ENCODE data around the gene MACROD2.

The MACROD2 gene

DNA sequence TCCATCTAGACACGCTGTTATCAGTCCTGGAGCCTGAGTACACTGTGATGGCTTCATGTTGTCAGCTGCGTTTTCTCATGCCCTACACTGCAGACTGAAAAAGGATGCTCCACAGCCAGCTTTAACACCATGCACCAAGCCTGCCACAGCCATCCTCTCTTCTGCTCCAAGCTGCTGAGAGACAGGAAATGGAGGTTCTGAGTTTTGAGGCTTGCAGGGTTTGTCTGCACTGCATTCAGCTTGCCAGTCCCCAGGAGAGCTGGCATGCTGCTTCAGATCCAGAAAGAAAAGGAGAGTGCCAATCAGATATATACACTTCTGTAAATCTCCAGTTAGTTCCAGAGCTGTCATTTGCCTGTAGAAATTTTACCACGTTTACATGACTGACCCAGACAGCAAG lies 892.8 kb downstream of the MACROD2 start:
- ATAC-seq (ENCODE audit: low read depth) (no peak), DNase-seq (ENCODE audit: low spot score in 2 of 2) (no peak)
- Mint-ChIP-seq H3K36me3 (no peaks in the 10 kb centered on the region), H3K4me1 (no peaks in the 10 kb centered on the region), H3K9me3 (peaks cover 7% of the 10 kb centered on the region), H3K27me3 (peaks cover 3% of the 10 kb centered on the region), H3K4me3 (no peak overlapping the region), H3K27ac (no peak overlapping the region)

DNA sequence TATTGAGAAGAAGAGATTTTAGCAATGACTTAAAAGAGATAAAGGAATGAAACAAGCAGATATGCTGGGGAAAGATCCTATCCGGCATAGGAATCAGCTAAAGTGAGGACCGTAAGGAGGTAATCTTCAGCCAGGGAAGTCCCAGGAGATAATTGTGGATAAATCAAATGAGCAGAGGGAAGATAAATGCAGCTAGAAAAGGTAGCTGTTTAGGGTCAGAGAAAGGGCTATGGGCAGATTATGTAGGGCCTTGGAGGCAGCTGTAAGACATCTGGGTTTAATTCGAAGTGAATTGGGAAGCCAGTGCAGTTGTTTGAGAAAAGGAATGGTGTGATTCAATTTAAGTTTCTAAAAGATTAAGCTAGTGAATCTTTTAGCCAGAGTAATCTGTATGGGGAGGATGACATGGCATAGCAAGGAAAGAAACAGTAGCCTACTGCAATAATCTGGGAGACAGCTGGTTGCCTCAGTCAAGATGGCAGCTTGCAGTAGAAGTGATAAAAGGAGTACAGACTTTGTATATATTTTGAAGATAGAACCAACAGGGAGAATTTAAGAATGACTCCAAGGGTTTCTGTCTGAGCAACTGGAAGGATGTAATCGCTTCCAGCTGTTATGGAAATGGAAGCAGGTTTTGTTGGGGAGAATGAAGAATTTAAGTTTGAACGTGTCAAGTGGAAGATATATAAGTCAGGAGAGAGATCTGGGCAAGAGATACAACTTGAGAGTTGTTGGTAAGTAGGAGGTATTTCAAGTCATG lies 894.4 kb downstream of the MACROD2 start:
- peaks cover 7% of the 10 kb centered on the region for H3K9me3 Mint-ChIP-seq
- H3K36me3 Mint-ChIP-seq, result no peaks in the 10 kb centered on the region
- H3K4me3 Mint-ChIP-seq, result no peak overlapping the region
- no peaks in the 10 kb centered on the region for H3K4me1 Mint-ChIP-seq
- DNase-seq (ENCODE audit: low spot score in 2 of 2), result no peak
- no peak overlapping the region for H3K27ac Mint-ChIP-seq
- H3K27me3 Mint-ChIP-seq, result peaks cover 3% of the 10 kb centered on the region
- no peak for ATAC-seq (ENCODE audit: low read depth)

DNA sequence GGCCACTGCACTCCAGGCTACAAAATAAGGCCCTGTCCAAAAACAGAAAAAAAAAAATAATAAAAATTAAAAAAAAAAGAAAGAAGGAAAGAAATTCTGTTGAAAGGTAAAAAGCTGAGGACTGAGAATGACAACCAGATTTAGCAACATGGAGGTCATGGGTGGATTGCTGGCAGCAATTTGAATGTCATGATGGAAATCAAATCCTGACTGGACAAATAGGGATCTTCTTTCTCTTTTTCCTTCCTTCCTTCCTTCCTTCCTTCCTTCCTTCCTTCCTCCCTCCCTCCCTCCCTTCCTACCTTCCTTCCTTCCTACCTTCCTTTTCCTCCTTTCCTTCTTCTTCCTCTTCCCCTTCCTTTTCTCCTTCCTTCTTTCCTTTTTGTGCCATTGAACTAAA lies 895.4 kb downstream of the MACROD2 start:
- no peaks in the 10 kb centered on the region for H3K4me1 Mint-ChIP-seq
- DNase-seq (ENCODE audit: low spot score in 2 of 2) (no peak), ATAC-seq (ENCODE audit: low read depth) (no peak)
- H3K36me3 Mint-ChIP-seq, result no peaks in the 10 kb centered on the region
- no peak overlapping the region for H3K4me3 Mint-ChIP-seq
- H3K27ac Mint-ChIP-seq, result no peak overlapping the region
- peaks cover 3% of the 10 kb centered on the region for H3K27me3 Mint-ChIP-seq
- H3K9me3 Mint-ChIP-seq, result peaks cover 5% of the 10 kb centered on the region

DNA sequence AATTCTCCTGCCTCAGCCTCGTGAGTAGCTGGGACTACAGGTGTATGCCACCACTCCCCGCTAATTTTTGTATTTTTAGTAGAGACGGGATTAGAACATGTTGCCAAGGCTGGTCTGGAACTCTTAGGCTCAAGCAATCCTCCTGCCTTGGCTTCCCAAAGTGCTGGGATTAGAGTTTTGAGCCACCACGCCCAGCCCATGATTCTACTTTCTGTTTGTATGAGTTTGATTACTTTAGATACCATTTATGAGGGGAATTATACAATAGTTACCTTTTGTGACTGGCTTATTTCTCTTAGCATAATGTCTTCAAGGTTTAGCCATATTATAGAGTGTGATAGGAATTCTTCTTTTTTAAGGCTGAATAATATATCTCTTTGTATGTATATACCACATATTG lies 897.5 kb downstream of the MACROD2 start:
- Mint-ChIP-seq H3K27me3 (peaks cover 1% of the 10 kb centered on the region), H3K4me1 (no peaks in the 10 kb centered on the region), H3K36me3 (no peaks in the 10 kb centered on the region), H3K9me3 (peaks cover 6% of the 10 kb centered on the region), H3K4me3 (no peak overlapping the region), H3K27ac (no peak overlapping the region)
- no peak for ATAC-seq (ENCODE audit: low read depth)
- DNase-seq (ENCODE audit: low spot score in 2 of 2), result no peak

DNA sequence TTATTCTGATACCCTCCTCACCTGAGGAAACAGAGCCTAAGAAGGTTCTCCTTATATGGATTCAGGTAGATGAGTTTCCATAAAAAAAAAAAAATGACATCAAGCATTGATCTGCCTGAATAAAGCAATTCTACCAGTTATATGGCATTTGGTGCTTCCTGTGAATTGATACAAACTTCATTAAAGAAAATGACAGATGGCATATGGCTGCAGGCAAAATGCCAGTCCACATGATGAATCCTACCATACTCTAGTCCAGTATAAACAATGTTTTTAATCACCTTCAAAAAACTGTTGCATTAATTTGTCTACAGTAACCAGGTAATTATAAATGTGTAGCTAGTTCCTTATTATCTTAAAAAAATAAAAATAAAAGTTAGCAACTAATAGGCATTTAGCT lies 901.3 kb downstream of the MACROD2 start:
- no peak for ATAC-seq (ENCODE audit: low read depth)
- Mint-ChIP-seq H3K4me3 (no peak overlapping the region), H3K27me3 (no peaks in the 10 kb centered on the region), H3K9me3 (peaks cover 2% of the 10 kb centered on the region), H3K27ac (no peak overlapping the region), H3K4me1 (no peaks in the 10 kb centered on the region), H3K36me3 (no peaks in the 10 kb centered on the region)
- DNase-seq (ENCODE audit: low spot score in 2 of 2), result no peak

DNA sequence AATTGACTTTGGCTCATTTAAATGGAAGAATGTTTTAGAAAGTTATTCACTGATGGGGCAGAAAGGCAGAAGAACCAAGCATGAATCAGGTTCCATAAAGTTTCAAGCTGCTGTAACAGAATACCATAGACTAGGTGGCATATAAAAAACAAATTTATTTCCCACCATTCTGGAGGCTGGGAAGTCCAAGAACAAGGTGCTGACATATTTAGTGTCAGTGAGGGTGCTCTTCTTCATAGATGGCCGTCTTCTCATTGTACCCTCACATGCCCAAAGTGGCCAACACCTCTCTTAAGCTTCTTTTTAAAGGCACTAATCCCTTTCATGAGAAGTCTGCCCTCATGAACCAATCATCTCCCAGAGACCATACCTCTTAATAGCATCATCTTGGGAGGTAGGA lies 902.3 kb downstream of the MACROD2 start:
- DNase-seq (ENCODE audit: low spot score in 2 of 2) (no peak), ATAC-seq (ENCODE audit: low read depth) (no peak)
- H3K27me3 Mint-ChIP-seq, result no peaks in the 10 kb centered on the region
- H3K4me1 Mint-ChIP-seq, result no peaks in the 10 kb centered on the region
- H3K9me3 Mint-ChIP-seq, result peaks cover 2% of the 10 kb centered on the region
- H3K27ac Mint-ChIP-seq, result no peak overlapping the region
- no peaks in the 10 kb centered on the region for H3K36me3 Mint-ChIP-seq
- H3K4me3 Mint-ChIP-seq, result no peak overlapping the region

DNA sequence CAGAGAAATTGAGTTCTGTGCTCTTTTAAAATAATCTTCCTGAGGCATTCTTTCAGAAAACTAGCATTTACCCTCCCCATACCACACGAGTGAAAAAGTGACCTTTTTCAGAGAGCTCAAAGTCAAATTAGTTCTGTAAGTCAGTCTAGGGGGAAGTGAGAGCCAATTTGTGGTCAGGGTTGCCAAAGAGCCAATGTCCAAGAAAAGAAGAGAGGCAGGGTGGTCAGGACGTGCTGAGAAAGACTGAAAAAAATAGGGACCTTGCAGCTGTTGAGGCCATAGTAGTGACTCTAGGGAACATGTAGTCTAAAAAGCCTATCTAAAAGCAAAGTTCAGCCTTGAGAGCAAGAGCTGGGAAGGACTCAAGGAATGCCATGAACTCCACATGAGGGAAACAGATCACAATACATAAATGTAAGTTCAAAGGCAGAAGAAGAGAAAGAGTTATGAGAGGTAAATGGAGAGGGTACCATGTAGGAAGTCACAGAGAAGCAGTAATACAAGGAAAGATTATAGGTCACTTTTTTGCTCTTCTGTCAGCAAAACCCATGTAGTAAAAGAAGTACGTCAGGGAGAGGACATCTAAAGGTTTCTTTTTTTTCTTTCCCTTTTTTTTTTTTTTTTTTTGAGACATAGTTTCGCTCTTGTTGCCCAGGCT lies 907.2 kb downstream of the MACROD2 start:
- Mint-ChIP-seq H3K36me3 (no peaks in the 10 kb centered on the region), H3K27me3 (no peaks in the 10 kb centered on the region), H3K27ac (no peak overlapping the region), H3K9me3 (peaks cover 2% of the 10 kb centered on the region), H3K4me1 (no peaks in the 10 kb centered on the region), H3K4me3 (no peak overlapping the region)
- DNase-seq (ENCODE audit: low spot score in 2 of 2) (no peak), ATAC-seq (ENCODE audit: low read depth) (no peak)

DNA sequence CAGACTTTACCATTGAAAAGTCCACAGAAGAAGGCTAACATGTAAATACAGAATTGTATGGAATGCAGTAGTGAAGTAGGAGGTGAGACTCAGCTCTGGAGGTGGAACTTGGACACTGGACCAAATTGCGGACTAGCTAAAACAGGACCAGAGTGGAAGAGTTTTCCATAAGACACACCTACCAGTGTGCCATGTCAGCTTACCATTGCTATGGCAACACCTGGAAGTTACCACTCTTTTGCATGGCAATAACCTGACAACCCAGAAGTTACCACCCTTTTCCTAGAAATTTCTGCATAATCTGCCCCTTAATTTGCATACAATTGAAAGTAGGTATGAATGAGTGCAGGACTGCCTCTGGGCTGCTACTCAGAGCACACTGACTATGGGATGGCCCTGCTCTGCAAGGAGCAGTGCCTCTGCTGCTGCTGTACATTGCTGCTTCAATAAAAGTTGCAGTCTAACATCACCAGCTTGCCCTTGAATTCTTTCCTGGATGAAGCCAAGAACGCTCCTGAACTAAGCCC lies 911.7 kb downstream of the MACROD2 start:
- ATAC-seq (ENCODE audit: low read depth) (no peak), DNase-seq (ENCODE audit: low spot score in 2 of 2) (no peak)
- H3K4me3 Mint-ChIP-seq, result no peak overlapping the region
- H3K36me3 Mint-ChIP-seq, result no peaks in the 10 kb centered on the region
- no peaks in the 10 kb centered on the region for H3K9me3 Mint-ChIP-seq
- H3K27me3 Mint-ChIP-seq, result no peaks in the 10 kb centered on the region
- H3K27ac Mint-ChIP-seq, result no peak overlapping the region
- no peaks in the 10 kb centered on the region for H3K4me1 Mint-ChIP-seq

DNA sequence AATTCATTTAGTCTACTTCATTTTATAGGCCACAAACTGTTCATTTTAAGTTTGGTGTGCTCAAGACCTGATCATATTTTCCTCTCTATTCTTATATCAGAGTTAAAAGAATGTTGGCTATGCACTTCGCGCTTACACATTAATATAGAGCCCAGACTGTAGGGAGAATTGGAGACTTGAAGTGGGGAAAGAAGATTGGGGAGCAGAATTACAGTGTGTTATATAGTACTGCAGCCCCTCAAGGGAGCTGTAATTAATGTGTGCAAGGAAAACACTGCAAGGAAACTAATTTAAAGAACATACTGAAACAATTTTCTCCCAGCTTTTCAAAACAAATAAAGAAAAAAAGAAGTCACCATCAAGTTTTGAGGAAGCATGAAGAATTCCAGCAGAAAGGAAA lies 914.8 kb downstream of the MACROD2 start:
- DNase-seq (ENCODE audit: low spot score in 2 of 2), result no peak
- ATAC-seq (ENCODE audit: low read depth), result no peak

DNA sequence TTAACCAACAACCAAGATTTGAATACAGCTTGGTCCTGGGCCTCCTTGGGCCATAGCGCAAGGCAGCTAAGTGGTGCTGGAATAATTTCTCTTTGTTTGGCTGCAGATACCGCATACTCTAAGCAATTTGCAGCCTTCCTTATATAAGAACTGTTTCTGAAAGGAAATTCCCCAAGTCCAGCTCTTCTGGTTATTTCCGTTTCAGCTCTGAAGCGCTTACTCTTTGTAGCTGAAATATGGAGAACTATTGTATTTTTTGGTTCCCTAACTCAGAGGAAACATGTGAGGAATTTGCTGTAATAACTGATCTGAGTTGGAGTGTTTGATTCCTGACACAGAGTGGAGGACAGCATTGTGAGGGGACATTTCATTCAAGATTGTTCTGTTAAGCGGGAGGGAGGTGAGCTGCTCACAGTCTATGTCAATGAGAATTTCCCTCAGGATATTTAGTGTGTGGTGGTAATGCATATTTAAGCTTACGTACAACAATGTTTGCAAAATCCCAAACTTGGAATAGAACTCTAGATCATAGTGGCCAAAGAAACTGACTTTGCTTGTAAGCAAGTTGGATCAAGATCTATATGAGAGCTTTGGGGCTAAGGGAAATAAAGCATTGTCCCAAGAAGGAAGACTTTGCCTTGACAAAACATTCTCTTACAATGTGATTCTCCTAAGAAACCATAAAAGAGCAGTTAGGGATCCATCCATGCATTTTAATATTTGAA lies 918.7 kb downstream of the MACROD2 start:
- Mint-ChIP-seq H3K27me3 (peaks cover 3% of the 10 kb centered on the region), H3K36me3 (no peaks in the 10 kb centered on the region), H3K27ac (no peak overlapping the region), H3K4me3 (no peak overlapping the region), H3K9me3 (no peaks in the 10 kb centered on the region), H3K4me1 (no peaks in the 10 kb centered on the region)
- DNase-seq (ENCODE audit: low spot score in 2 of 2) (no peak), ATAC-seq (ENCODE audit: low read depth) (no peak)

More for the DNA sequence above, 914.8 kb downstream of the MACROD2 start:
- H3K27ac Mint-ChIP-seq, result no peak overlapping the region
- no peaks in the 10 kb centered on the region for H3K9me3 Mint-ChIP-seq
- no peaks in the 10 kb centered on the region for H3K36me3 Mint-ChIP-seq
- H3K27me3 Mint-ChIP-seq, result no peaks in the 10 kb centered on the region
- H3K4me1 Mint-ChIP-seq, result no peaks in the 10 kb centered on the region
- no peak overlapping the region for H3K4me3 Mint-ChIP-seq

DNA sequence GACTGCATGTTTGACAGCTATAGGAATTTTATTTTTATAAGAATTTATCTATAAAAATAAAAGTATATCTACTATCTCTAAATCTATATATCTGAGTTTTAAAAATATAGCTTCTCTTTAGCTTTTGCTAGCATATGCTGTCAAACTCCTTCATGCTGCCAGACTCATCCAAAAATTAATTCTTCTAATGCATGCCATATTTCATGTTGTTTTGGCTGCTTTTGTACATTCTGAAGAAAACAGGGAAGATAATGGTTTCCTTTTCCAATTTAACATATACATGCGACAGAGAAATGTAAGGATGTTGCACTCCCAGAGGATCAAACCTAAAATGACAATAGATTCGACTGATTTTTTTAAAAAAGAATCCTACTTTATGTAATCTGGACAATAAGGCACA lies 919.3 kb downstream of the MACROD2 start:
- H3K36me3 Mint-ChIP-seq, result no peaks in the 10 kb centered on the region
- H3K4me1 Mint-ChIP-seq, result no peaks in the 10 kb centered on the region
- H3K4me3 Mint-ChIP-seq, result no peak overlapping the region
- H3K27me3 Mint-ChIP-seq, result peaks cover 3% of the 10 kb centered on the region
- no peaks in the 10 kb centered on the region for H3K9me3 Mint-ChIP-seq
- DNase-seq (ENCODE audit: low spot score in 2 of 2) (no peak), ATAC-seq (ENCODE audit: low read depth) (no peak)
- no peak overlapping the region for H3K27ac Mint-ChIP-seq

DNA sequence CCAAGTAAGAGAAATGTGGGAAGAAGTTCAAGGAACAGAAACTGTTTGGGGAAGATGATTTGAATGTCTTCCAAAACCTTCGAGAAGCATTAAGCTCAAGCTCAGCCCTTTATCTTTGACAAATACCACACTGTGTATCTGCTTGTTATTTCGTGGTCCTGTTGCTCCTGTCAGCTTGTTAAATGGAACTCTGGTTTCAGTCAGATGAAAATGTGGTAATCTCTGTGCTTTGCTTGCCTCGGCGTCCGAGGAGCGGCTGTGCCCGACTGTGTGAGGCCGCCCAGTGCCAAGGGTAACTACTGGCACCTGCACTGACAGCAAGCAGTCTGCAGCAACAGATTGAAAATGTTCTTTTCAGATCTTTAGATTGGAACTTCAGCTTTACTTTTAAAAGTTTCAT lies 920.0 kb downstream of the MACROD2 start:
- ATAC-seq (ENCODE audit: low read depth) (no peak), DNase-seq (ENCODE audit: low spot score in 2 of 2) (no peak)
- Mint-ChIP-seq H3K9me3 (no peaks in the 10 kb centered on the region), H3K4me1 (no peaks in the 10 kb centered on the region), H3K4me3 (no peak overlapping the region), H3K27ac (no peak overlapping the region), H3K36me3 (no peaks in the 10 kb centered on the region), H3K27me3 (peaks cover 3% of the 10 kb centered on the region)

DNA sequence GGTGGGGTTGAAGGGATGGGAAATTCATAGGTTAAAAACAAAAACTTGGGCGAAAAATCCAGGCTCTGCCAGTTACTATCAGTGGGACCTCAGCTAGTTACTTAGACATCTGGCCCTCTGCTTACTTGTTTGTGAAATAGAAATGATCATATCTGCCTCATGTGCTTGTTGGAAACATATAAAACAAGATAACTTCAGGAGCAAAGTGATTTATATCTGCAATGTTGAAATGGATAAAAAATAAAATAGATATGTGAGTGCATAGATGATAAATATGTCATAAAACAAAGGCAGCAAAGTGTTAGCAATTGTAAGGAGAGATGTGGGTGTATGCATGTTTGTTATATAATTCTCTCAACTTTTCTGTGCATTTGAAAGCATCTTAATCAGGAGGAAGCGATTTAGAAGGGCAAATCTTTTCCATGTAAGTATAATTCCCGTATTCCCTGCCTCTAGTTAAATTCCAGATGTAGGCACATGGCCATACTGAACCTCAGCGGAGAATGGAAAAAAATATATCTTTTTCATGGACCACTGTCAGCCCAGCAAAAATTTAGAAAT lies 921.1 kb downstream of the MACROD2 start:
- Mint-ChIP-seq H3K4me1 (no peaks in the 10 kb centered on the region), H3K4me3 (no peak overlapping the region), H3K27ac (no peak overlapping the region), H3K27me3 (peaks cover 3% of the 10 kb centered on the region), H3K9me3 (no peaks in the 10 kb centered on the region), H3K36me3 (no peaks in the 10 kb centered on the region)
- ATAC-seq (ENCODE audit: low read depth) (no peak), DNase-seq (ENCODE audit: low spot score in 2 of 2) (no peak)

DNA sequence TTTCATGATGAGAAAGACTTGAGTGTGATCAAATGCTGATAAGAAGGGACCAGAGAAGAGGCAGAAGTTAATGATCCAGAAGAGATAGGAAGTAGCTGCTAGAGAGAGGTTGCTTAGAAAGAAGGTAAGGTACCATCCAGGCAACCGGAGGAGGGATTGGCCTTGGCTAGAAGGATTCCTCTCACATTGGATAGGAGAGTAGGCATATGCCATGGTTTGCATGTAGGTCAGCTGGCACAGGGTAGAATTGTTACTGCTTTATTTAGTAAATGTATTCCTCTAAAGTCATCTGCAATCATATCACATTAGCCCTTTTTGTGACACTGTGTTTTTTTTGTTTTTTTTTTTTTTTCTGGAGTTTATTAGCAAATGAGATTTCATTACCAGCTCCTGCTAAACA lies 923.0 kb downstream of the MACROD2 start:
- H3K36me3 Mint-ChIP-seq, result no peaks in the 10 kb centered on the region
- H3K4me3 Mint-ChIP-seq, result no peak overlapping the region
- ATAC-seq (ENCODE audit: low read depth) (no peak), DNase-seq (ENCODE audit: low spot score in 2 of 2) (no peak)
- H3K9me3 Mint-ChIP-seq, result no peaks in the 10 kb centered on the region
- H3K4me1 Mint-ChIP-seq, result no peaks in the 10 kb centered on the region
- no peak overlapping the region for H3K27ac Mint-ChIP-seq
- peaks cover 5% of the 10 kb centered on the region for H3K27me3 Mint-ChIP-seq
